GM23338 (cell line): ENCODE data around the gene RCBTB1. TPM values are rescaled to one million over a fixed set of nuclear protein-coding genes. Genes with fewer than 3 reads are reported as not detected.

Source experiments
- ATAC-seq: fragments of 200-7000 bp; cut with Tn5 transposase; 3 replicates; pipeline ENCODE4 v1.9.1; 2020
- DNase-seq: peaks from one replicate; pipeline ENCODE4 v3.0.0-alpha.2; 2015; ENCODE audit warnings: low spot score
- H2AFZ ChIP-seq: fragments of 200-600 bp; sonication (generic); 2 replicates; pipeline ENCODE4 v1.8.0; 2016; ENCODE audit warnings: antibody characterized with exemption, mild to moderate bottlenecking, moderate library complexity
- H3F3A ChIP-seq: fragments of 200-600 bp; sonication (generic); replicated peaks from 2 replicates; pipeline ENCODE4 v1.8.0; 2017; ENCODE audit warnings: antibody characterized with exemption, mixed run types, low read depth
- H3K27ac ChIP-seq: fragments of 200-600 bp; sonication (generic); 2 replicates; pipeline ENCODE4 v1.6.1; 2016; ENCODE audit warnings: low read depth
- H3K27me3 ChIP-seq: fragments of 200-600 bp; sonication (generic); 2 replicates; pipeline ENCODE4 v1.8.0; 2016; ENCODE audit warnings: mild to moderate bottlenecking, mixed run types, moderate library complexity; ENCODE audit not compliant: insufficient read depth
- H3K36me3 ChIP-seq: fragments of 200-600 bp; sonication (generic); 2 replicates; pipeline ENCODE4 v1.8.0; 2016; ENCODE audit warnings: mild to moderate bottlenecking; ENCODE audit not compliant: insufficient read depth
- H3K4me1 ChIP-seq: fragments of 200-600 bp; sonication (generic); 2 replicates; pipeline ENCODE4 v1.8.0; 2016; ENCODE audit warnings: mild to moderate bottlenecking, moderate library complexity; ENCODE audit not compliant: insufficient read depth
- H3K4me2 ChIP-seq: fragments of 200-600 bp; sonication (generic); 2 replicates; pipeline ENCODE4 v1.7.1; 2017; ENCODE audit warnings: mixed run types
- H3K4me3 ChIP-seq: fragments of 200-600 bp; sonication (generic); 2 replicates; pipeline ENCODE4 v1.6.1; 2016; ENCODE audit warnings: mixed run types
- H3K79me2 ChIP-seq: fragments of 200-600 bp; sonication (generic); replicated peaks from 2 replicates; pipeline ENCODE4 v1.8.0; 2017; ENCODE audit warnings: mild to moderate bottlenecking; ENCODE audit not compliant: insufficient read depth
- H3K9me2 ChIP-seq: fragments of 200-600 bp; sonication (generic); 2 replicates; pipeline ENCODE4 v1.8.0; 2017; ENCODE audit not compliant: insufficient read depth
- H4K20me1 ChIP-seq: fragments of 200-600 bp; sonication (generic); replicated peaks from 2 replicates; pipeline ENCODE4 v1.8.0; 2017; ENCODE audit warnings: mild to moderate bottlenecking; ENCODE audit not compliant: insufficient read depth
- H3K27ac Mint-ChIP-seq: 2 replicates; pipeline ENCODE4 v1.8.0; 2020; ENCODE audit warnings: inconsistent platforms, mild to moderate bottlenecking, moderate library complexity, mixed read lengths
- H3K27me3 Mint-ChIP-seq: 3 replicates; pipeline ENCODE4 v1.8.0; 2022; ENCODE audit warnings: low read depth, mild to moderate bottlenecking, moderate library complexity, mixed read lengths, inconsistent platforms; ENCODE audit not compliant: insufficient read depth, poor library complexity
- H3K36me3 Mint-ChIP-seq: 3 replicates; pipeline ENCODE4 v1.8.0; 2021; ENCODE audit warnings: low read depth, mild to moderate bottlenecking, inconsistent platforms, moderate library complexity, mixed read lengths
- H3K4me1 Mint-ChIP-seq: 3 replicates; pipeline ENCODE4 v1.8.0; 2020; ENCODE audit warnings: mild to moderate bottlenecking, inconsistent platforms, mixed read lengths
- H3K4me3 Mint-ChIP-seq: 3 replicates; pipeline ENCODE4 v1.8.0; 2021; ENCODE audit warnings: moderate library complexity, mild to moderate bottlenecking, inconsistent platforms, mixed read lengths
- H3K9me3 Mint-ChIP-seq: 3 replicates; pipeline ENCODE4 v1.8.0; 2020; ENCODE audit warnings: moderate library complexity, mild to moderate bottlenecking, inconsistent platforms, mixed read lengths
- ETS1 ChIP-seq: IDR thresholded peaks from 2 replicates; pipeline ENCODE4 v1.6.1; 2016; ENCODE audit warnings: antibody characterized with exemption
- EZH2 ChIP-seq: fragments of 200-600 bp; sonication (generic); IDR thresholded peaks from one replicate; pipeline ENCODE4 v1.8.0; 2017; ENCODE audit warnings: antibody characterized with exemption, mild to moderate bottlenecking, low read depth; ENCODE audit not compliant: unreplicated experiment
- NANOG ChIP-seq: IDR thresholded peaks from 2 replicates; pipeline ENCODE4 v1.6.1; 2016; ENCODE audit warnings: antibody characterized with exemption, borderline replicate concordance
- REST ChIP-seq: IDR thresholded peaks from one replicate; pipeline ENCODE4 v1.6.1; 2018; ENCODE audit warnings: antibody characterized with exemption; ENCODE audit not compliant: unreplicated experiment
- ZNF114 ChIP-seq: fragments of 250-450 bp; sonication (Bioruptor Pico); IDR thresholded peaks from 2 replicates; pipeline ENCODE4 v1.5.0; 2020; ENCODE audit warnings: mild to moderate bottlenecking, moderate library complexity
- polyA plus RNA-seq: library from polyadenylated mRNA; unstranded; fragments of >200 nt; fragmentation: Nextera tagmentation; extraction: Ambion mirVana; gene quantifications from 2 replicates; pipeline ENCODE4 v1.2.1, GENCODE V29; 2016
- total RNA-seq: library from RNA; depleted of rRNA; stranded (reverse); fragments of >200 nt; shearing (Covaris generic); gene quantifications from 2 replicates; pipeline ENCODE4 v1.2.3, GENCODE V29; 2014
- TF ChIP-seq, protein P1 (sequence below), 2 experiments: fragments of 200-600 bp in 1 of 2; sonication (generic) in 1 of 2; conservative IDR thresholded peaks; 2 replicates each; pipeline versions ENCODE4 v1.5.1 to v1.6.1; 2016 to 2017; ENCODE audit warnings: antibody characterized with exemption in 2 of 2, low read depth in 2 of 2, mild to moderate bottlenecking in 2 of 2, moderate library complexity in 1 of 2
- TF ChIP-seq, protein P2 (sequence below): fragments of 250-450 bp; sonication (Bioruptor Pico); IDR thresholded peaks from 2 replicates; pipeline ENCODE4 v1.5.0; 2020; ENCODE audit warnings: mild to moderate bottlenecking, moderate library complexity

RCBTB1 gene
- total and polyA plus RNA-seq, 2 experiments from 2014 or later: 10.8 to 33.5 TPM

DNA sequence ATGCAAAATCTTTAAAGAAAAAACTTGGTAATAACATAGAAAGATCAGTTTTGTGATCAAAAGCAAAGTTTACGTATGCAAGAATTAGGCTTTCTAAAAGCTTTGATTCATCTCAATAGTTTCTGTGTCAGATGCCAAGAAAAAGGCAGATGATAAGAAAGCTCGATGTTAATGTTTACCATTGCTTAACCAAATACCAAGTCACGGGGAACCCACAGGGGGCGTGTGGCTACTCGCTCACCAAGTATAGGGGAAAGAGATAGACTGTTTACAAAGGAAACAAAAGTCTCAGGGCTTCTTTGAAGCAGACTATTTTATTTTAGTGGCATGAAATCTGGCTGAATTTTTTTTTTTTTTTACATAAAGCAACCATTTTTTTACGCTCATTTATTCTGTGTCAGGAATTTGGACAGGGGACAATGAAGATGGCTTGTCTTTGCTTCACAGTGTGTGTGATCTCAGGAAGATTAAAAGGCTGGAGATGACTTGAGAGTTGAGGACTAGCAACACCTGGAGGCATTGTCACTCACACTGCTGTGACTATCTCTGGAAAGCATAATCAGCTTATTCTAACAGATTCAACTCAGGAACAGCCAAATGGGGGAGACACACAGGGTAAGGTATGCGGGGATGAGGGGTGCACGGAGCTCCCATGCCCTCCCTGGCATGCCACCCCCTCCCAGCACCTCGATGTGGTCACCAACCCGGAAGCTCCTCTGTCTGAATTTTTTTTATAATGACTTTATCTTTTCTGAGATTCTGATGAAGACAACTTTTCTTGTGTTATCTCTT is 24.9 kb downstream of the RCBTB1 start:
- Histone ChIP-seq H3K4me2 (no peak overlapping the region), H3K36me3 (peaks cover 16% of the 10 kb centered on the region), H3K9me2 (no peaks in the 10 kb centered on the region), H3K27me3 (no peaks in the 10 kb centered on the region), H4K20me1 (0 out of 2 replicates have a peak, but pooled peaks cover 3% of the 10 kb centered on the region), H2AFZ (no peak overlapping the region), H3K4me1 (no peaks in the 10 kb centered on the region), H3K79me2 (no peaks in the 10 kb centered on the region), H3K27ac (no peak overlapping the region), H3K4me3 (no peak overlapping the region), H3F3A (no peaks in the 10 kb centered on the region)
- H3K27ac Mint-ChIP-seq: no peak overlapping the region
- ATAC-seq: peak; percentile 69
- H3K27me3 Mint-ChIP-seq: no peaks in the 10 kb centered on the region
- H3K9me3 Mint-ChIP-seq: peaks cover 4% of the 10 kb centered on the region; the same call in 2 of the 3 replicates
- peaks cover 58% of the 10 kb centered on the region for H3K36me3 Mint-ChIP-seq
- no peak for TF ChIP-seq ZNF114 (CRISPR knock-in tag)
- TF ChIP-seq, protein P1, sequence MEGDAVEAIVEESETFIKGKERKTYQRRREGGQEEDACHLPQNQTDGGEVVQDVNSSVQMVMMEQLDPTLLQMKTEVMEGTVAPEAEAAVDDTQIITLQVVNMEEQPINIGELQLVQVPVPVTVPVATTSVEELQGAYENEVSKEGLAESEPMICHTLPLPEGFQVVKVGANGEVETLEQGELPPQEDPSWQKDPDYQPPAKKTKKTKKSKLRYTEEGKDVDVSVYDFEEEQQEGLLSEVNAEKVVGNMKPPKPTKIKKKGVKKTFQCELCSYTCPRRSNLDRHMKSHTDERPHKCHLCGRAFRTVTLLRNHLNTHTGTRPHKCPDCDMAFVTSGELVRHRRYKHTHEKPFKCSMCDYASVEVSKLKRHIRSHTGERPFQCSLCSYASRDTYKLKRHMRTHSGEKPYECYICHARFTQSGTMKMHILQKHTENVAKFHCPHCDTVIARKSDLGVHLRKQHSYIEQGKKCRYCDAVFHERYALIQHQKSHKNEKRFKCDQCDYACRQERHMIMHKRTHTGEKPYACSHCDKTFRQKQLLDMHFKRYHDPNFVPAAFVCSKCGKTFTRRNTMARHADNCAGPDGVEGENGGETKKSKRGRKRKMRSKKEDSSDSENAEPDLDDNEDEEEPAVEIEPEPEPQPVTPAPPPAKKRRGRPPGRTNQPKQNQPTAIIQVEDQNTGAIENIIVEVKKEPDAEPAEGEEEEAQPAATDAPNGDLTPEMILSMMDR (conservative IDR thresholded peaks at IDR 0.05; ENCODE audit: low read depth in 2 of 2): peak; percentile 37 to 54
- DNase-seq: peak; percentile 52
- no peaks in the 10 kb centered on the region for H3K4me1 Mint-ChIP-seq
- no peak overlapping the region for H3K4me3 Mint-ChIP-seq

GRCh38 chr13:49559006-49559405 is 26.4 kb downstream of the RCBTB1 start:
- H3K79me2 ChIP-seq: no peaks in the 10 kb centered on the region
- H3K4me1 ChIP-seq: no peaks in the 10 kb centered on the region
- no peak for ATAC-seq
- H3K9me2 ChIP-seq: no peaks in the 10 kb centered on the region
- Mint-ChIP-seq H3K4me1 (no peaks in the 10 kb centered on the region), H3K9me3 (peaks cover 3% of the 10 kb centered on the region; the same call in 2 of the 3 replicates), H3K4me3 (no peak overlapping the region), H3K36me3 (peaks cover 46% of the 10 kb centered on the region), H3K27ac (no peak overlapping the region), H3K27me3 (no peaks in the 10 kb centered on the region)
- no peak for DNase-seq
- H2AFZ ChIP-seq: no peak overlapping the region
- H3K27ac ChIP-seq: no peak overlapping the region
- H3K4me2 ChIP-seq: no peak overlapping the region
- H3K4me3 ChIP-seq: no peak overlapping the region
- H3K36me3 ChIP-seq: peaks cover 16% of the 10 kb centered on the region
- no peaks in the 10 kb centered on the region for H3F3A ChIP-seq
- no peaks in the 10 kb centered on the region for H3K27me3 ChIP-seq
- H4K20me1 ChIP-seq: 0 out of 2 replicates have a peak, but pooled peaks cover 3% of the 10 kb centered on the region
- no peak for TF ChIP-seq ETS1
- TF ChIP-seq REST: no peak
- TF ChIP-seq, protein P2, sequence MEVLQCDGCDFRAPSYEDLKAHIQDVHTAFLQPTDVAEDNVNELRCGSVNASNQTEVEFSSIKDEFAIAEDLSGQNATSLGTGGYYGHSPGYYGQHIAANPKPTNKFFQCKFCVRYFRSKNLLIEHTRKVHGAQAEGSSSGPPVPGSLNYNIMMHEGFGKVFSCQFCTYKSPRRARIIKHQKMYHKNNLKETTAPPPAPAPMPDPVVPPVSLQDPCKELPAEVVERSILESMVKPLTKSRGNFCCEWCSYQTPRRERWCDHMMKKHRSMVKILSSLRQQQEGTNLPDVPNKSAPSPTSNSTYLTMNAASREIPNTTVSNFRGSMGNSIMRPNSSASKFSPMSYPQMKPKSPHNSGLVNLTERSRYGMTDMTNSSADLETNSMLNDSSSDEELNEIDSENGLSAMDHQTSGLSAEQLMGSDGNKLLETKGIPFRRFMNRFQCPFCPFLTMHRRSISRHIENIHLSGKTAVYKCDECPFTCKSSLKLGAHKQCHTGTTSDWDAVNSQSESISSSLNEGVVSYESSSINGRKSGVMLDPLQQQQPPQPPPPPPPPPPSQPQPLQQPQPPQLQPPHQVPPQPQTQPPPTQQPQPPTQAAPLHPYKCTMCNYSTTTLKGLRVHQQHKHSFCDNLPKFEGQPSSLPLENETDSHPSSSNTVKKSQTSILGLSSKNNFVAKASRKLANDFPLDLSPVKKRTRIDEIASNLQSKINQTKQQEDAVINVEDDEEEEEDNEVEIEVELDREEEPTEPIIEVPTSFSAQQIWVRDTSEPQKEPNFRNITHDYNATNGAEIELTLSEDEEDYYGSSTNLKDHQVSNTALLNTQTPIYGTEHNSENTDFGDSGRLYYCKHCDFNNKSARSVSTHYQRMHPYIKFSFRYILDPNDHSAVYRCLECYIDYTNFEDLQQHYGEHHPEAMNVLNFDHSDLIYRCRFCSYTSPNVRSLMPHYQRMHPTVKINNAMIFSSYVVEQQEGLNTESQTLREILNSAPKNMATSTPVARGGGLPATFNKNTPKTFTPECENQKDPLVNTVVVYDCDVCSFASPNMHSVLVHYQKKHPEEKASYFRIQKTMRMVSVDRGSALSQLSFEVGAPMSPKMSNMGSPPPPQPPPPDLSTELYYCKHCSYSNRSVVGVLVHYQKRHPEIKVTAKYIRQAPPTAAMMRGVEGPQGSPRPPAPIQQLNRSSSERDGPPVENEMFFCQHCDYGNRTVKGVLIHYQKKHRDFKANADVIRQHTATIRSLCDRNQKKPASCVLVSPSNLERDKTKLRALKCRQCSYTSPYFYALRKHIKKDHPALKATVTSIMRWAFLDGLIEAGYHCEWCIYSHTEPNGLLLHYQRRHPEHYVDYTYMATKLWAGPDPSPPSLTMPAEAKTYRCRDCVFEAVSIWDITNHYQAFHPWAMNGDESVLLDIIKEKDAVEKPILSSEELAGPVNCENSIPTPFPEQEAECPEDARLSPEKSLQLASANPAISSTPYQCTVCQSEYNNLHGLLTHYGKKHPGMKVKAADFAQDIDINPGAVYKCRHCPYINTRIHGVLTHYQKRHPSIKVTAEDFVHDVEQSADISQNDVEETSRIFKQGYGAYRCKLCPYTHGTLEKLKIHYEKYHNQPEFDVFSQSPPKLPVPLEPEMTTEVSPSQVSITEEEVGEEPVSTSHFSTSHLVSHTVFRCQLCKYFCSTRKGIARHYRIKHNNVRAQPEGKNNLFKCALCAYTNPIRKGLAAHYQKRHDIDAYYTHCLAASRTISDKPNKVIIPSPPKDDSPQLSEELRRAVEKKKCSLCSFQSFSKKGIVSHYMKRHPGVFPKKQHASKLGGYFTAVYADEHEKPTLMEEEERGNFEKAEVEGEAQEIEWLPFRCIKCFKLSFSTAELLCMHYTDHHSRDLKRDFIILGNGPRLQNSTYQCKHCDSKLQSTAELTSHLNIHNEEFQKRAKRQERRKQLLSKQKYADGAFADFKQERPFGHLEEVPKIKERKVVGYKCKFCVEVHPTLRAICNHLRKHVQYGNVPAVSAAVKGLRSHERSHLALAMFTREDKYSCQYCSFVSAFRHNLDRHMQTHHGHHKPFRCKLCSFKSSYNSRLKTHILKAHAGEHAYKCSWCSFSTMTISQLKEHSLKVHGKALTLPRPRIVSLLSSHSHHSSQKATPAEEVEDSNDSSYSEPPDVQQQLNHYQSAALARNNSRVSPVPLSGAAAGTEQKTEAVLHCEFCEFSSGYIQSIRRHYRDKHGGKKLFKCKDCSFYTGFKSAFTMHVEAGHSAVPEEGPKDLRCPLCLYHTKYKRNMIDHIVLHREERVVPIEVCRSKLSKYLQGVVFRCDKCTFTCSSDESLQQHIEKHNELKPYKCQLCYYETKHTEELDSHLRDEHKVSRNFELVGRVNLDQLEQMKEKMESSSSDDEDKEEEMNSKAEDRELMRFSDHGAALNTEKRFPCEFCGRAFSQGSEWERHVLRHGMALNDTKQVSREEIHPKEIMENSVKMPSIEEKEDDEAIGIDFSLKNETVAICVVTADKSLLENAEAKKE (CRISPR knock-in tag): no peak
- TF ChIP-seq NANOG: no peak
- no peak for TF ChIP-seq EZH2
